ENCODE data around the gene SS18.

- TF ChIP-seq, protein P1, sequence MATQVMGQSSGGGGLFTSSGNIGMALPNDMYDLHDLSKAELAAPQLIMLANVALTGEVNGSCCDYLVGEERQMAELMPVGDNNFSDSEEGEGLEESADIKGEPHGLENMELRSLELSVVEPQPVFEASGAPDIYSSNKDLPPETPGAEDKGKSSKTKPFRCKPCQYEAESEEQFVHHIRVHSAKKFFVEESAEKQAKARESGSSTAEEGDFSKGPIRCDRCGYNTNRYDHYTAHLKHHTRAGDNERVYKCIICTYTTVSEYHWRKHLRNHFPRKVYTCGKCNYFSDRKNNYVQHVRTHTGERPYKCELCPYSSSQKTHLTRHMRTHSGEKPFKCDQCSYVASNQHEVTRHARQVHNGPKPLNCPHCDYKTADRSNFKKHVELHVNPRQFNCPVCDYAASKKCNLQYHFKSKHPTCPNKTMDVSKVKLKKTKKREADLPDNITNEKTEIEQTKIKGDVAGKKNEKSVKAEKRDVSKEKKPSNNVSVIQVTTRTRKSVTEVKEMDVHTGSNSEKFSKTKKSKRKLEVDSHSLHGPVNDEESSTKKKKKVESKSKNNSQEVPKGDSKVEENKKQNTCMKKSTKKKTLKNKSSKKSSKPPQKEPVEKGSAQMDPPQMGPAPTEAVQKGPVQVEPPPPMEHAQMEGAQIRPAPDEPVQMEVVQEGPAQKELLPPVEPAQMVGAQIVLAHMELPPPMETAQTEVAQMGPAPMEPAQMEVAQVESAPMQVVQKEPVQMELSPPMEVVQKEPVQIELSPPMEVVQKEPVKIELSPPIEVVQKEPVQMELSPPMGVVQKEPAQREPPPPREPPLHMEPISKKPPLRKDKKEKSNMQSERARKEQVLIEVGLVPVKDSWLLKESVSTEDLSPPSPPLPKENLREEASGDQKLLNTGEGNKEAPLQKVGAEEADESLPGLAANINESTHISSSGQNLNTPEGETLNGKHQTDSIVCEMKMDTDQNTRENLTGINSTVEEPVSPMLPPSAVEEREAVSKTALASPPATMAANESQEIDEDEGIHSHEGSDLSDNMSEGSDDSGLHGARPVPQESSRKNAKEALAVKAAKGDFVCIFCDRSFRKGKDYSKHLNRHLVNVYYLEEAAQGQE (IDR thresholded peaks at IDR 0.05; ENCODE audit: insufficient read depth in 1 of 2, low read depth in 2 of 2, low read length in 2 of 2): no peak
- TF ChIP-seq POLR2AphosphoS5 (IDR thresholded peaks at IDR 0.05; ENCODE audit: low read depth, low read length): no peak
Measured at GRCh38 chr18:26089293-26090129, 902 bp downstream of the SS18 start.
